Measurements from ENCODE around the gene GSKIP. TPM values are rescaled to one million over a fixed set of nuclear protein-coding genes. Genes with fewer than 3 reads are reported as not detected.
A peak's percentile ranks its signal among the peaks of the same experiment; 100 is the strongest.

The GSKIP gene
- total RNA-seq (10 to 100 TPM; 10.3 to 11.9 TPM), total RNA-seq (18.5 to 55.8 (median 35.2) reads per million in 172 experiments)
- polyA plus RNA-seq (2013, experiment 1 of 2): 19.3 TPM
- polyA plus RNA-seq (2013, experiment 2 of 2): 15.2 TPM

- ChIA-PET POLR2A (interaction anchor here (0.8 to 2.1 kb wide), 3 partner anchors 26 to 29 kb away, joined by 4 to 13 read pairs (median 5); partner anchors contain the start of gene AK7), CTCF (interaction anchor here (0.6 kb wide), 1 partner anchor 19 kb away, joined by 3 read pairs; no protein-coding TSS in a partner anchor)
- Histone ChIP-seq H3K27me3 (ENCODE audit: control insufficient read depth in 1 of 2, insufficient read depth in 2 of 2, low read length in 2 of 2) (no peaks in the 10 kb centered on the region), H3K4me3 (ENCODE audit: low read length) (peak within 1 kb of the TSS; percentile 89), H3K4me1 (ENCODE audit: insufficient read depth, low read length) (peaks cover 28% of the 10 kb centered on the region), H3K27ac (ENCODE audit: low read depth in 1 of 2, low read length in 2 of 2) (peak within 1 kb of the TSS; percentile 87 to 97), H3K9me3 (ENCODE audit: control insufficient read depth in 1 of 2, insufficient read depth in 1 of 2, low read length in 2 of 2) (no peaks in the 10 kb centered on the region), H3K36me3 (ENCODE audit: insufficient read depth, low read length) (no peaks in the 10 kb centered on the region)
- Mint-ChIP-seq H3K27ac (peak within 1 kb of the TSS; percentile 89), H3K4me3 (peak within 1 kb of the TSS; percentile 95), H3K9me3 (no peaks in the 10 kb centered on the region), H3K4me1 (ENCODE audit: low read depth) (peaks cover 67% of the 10 kb centered on the region), H3K36me3 (ENCODE audit: low read depth) (peaks cover 20% of the 10 kb centered on the region), H3K27me3 (no peaks in the 10 kb centered on the region)
- peak; percentile 78 for ATAC-seq (ENCODE audit: poor library complexity)
- no peak for TF ChIP-seq CTCF (IDR thresholded peaks at IDR 0.05)
- DNase-seq: peak; percentile 94 to 99 (median 98)
- intact Hi-C loops (cut with DNase I, micrococcal nuclease): loop anchor here (1.0 to 10.0 kb wide), 6 partner anchors 28 to 838 kb away; partner anchors contain the start of genes PAPOLA (in 1 of the 2) and VRK1 (in 1 of the 2)
These were observed at the start of gene GSKIP, which contains the start of gene ATG2B for GRCh38 chr14:96362965-96363750. TSS of gene GSKIP (plus strand) at chr14:96363526. CDS start at chr14:96382248, 18,722 bp downstream. TSS of gene ATG2B (minus strand) at chr14:96363341. CDS start at chr14:96362976, 365 bp downstream.

- Histone ChIP-seq H3K9me3 (ENCODE audit: control insufficient read depth in 1 of 2, insufficient read depth in 1 of 2, low read length in 2 of 2) (no peaks in the 10 kb centered on the region), H3K27me3 (ENCODE audit: control insufficient read depth in 1 of 2, insufficient read depth in 2 of 2, low read length in 2 of 2) (no peaks in the 10 kb centered on the region), H3K4me1 (ENCODE audit: insufficient read depth, low read length) (no peaks in the 10 kb centered on the region), H3K36me3 (ENCODE audit: insufficient read depth, low read length) (peaks cover 68% of the 10 kb centered on the region), H3K4me3 (ENCODE audit: low read length) (no peak overlapping the region), H3K27ac (ENCODE audit: low read depth in 1 of 2, low read length in 2 of 2) (no peak overlapping the region)
- intact Hi-C loops (cut with DNase I, micrococcal nuclease): no loop called here
- Mint-ChIP-seq H3K36me3 (ENCODE audit: low read depth) (peaks cover 78% of the 10 kb centered on the region), H3K4me3 (no peak overlapping the region), H3K27ac (no peak overlapping the region), H3K4me1 (ENCODE audit: low read depth) (no peaks in the 10 kb centered on the region), H3K9me3 (no peaks in the 10 kb centered on the region), H3K27me3 (no peaks in the 10 kb centered on the region)
- POLR2A ChIA-PET: no interaction called here
- no peak for DNase-seq
- ATAC-seq (ENCODE audit: poor library complexity): no peak
- CTCF ChIA-PET: interaction anchor here (0.6 kb wide), 1 partner anchor 142 kb away, joined by 4 read pairs; no protein-coding TSS in a partner anchor
- no peak for TF ChIP-seq CTCF (IDR thresholded peaks at IDR 0.05)
These were observed 47.2 kb upstream of the GSKIP start for GRCh38 chr14:96316087-96316486.

GRCh38 chr14:96318836-96319235 lies 44.5 kb upstream of the GSKIP start:
- no peak overlapping the region for H3K4me3 Mint-ChIP-seq
- no peaks in the 10 kb centered on the region for H3K4me1 ChIP-seq (ENCODE audit: insufficient read depth, low read length)
- H3K9me3 Mint-ChIP-seq: no peaks in the 10 kb centered on the region
- H3K27ac Mint-ChIP-seq: no peak overlapping the region
- H3K4me1 Mint-ChIP-seq (ENCODE audit: low read depth): no peaks in the 10 kb centered on the region
- POLR2A ChIA-PET: no interaction called here
- H3K27me3 ChIP-seq (ENCODE audit: control insufficient read depth in 1 of 2, insufficient read depth in 2 of 2, low read length in 2 of 2): no peaks in the 10 kb centered on the region
- no peaks in the 10 kb centered on the region for H3K27me3 Mint-ChIP-seq
- H3K4me3 ChIP-seq (ENCODE audit: low read length): no peak overlapping the region
- no peak for TF ChIP-seq CTCF (IDR thresholded peaks at IDR 0.05)
- intact Hi-C loops (cut with DNase I, micrococcal nuclease): no loop called here
- H3K9me3 ChIP-seq (ENCODE audit: control insufficient read depth in 1 of 2, insufficient read depth in 1 of 2, low read length in 2 of 2): no peaks in the 10 kb centered on the region
- ATAC-seq (ENCODE audit: poor library complexity) (no peak), DNase-seq (no peak)
- H3K27ac ChIP-seq (ENCODE audit: low read depth in 1 of 2, low read length in 2 of 2): no peak overlapping the region
- peaks cover 89% of the 10 kb centered on the region for H3K36me3 Mint-ChIP-seq (ENCODE audit: low read depth)
- CTCF ChIA-PET: no interaction called here
- peaks cover 66% of the 10 kb centered on the region for H3K36me3 ChIP-seq (ENCODE audit: insufficient read depth, low read length)
